SK-N-SH (cell line): Measurements from ENCODE around the gene PCBD2. TPM values are rescaled to one million over a fixed set of nuclear protein-coding genes. Genes with fewer than 3 reads are reported as not detected.
A peak's percentile ranks its signal among the peaks of the same experiment; 100 is the strongest.

ENCODE experiments used
- CHD2 ChIP-seq: fragments of 150-350 bp; IDR thresholded peaks from 2 replicates; pipeline ENCODE4 v1.6.1; 2018; ENCODE audit warnings: low read length; ENCODE audit not compliant: partially characterized antibody
- FOXJ3 ChIP-seq: sonication (generic); formaldehyde crosslinking; IDR thresholded peaks from 2 replicates; pipeline ENCODE4 v1.5.1; 2020; ENCODE audit warnings: mild to moderate bottlenecking, missing genetic modification reagents
- FOXM1 ChIP-seq: IDR thresholded peaks from 2 replicates; pipeline ENCODE4 v1.4.0; 2012; ENCODE audit warnings: low read depth, mild to moderate bottlenecking
- GABPA ChIP-seq: IDR thresholded peaks from 2 replicates; pipeline ENCODE4 v1.4.0; 2012; ENCODE audit warnings: low read depth, mild to moderate bottlenecking
- GATA2 ChIP-seq: sonication (generic); formaldehyde crosslinking; IDR thresholded peaks from 2 replicates; pipeline ENCODE4 v1.5.0; 2020; ENCODE audit warnings: mild to moderate bottlenecking, missing genetic modification reagents
- JUND ChIP-seq: IDR thresholded peaks from 2 replicates; pipeline ENCODE4 v1.4.0; 2012
- MAX ChIP-seq: IDR thresholded peaks from 2 replicates; pipeline ENCODE4 v1.4.0; 2012; ENCODE audit warnings: low read depth
- MEF2A ChIP-seq: IDR thresholded peaks from 2 replicates; pipeline ENCODE4 v1.4.0; 2012; ENCODE audit warnings: low read depth, borderline replicate concordance
- MXI1 ChIP-seq: IDR thresholded peaks from 2 replicates; pipeline ENCODE4 v1.6.1; 2012; ENCODE audit warnings: mild to moderate bottlenecking, low read depth, low read length, improper control_type of control experiment
- NFIC ChIP-seq: IDR thresholded peaks from 2 replicates; pipeline ENCODE4 v1.4.0; 2012; ENCODE audit warnings: borderline replicate concordance
- NRF1 ChIP-seq: IDR thresholded peaks from 2 replicates; pipeline ENCODE4 v1.6.1; 2012; ENCODE audit warnings: low read depth, mild to moderate bottlenecking, low read length
- POLR2AphosphoS5 ChIP-seq: IDR thresholded peaks from 2 replicates; pipeline ENCODE4 v1.6.1; 2012; ENCODE audit warnings: low read depth, low read length
- RCOR1 ChIP-seq: fragments of 150-350 bp; IDR thresholded peaks from 2 replicates; pipeline ENCODE4 v1.6.1; 2017; ENCODE audit warnings: antibody characterized with exemption, low read length
- REST ChIP-seq: IDR thresholded peaks from 2 replicates; pipeline ENCODE4 v1.6.1; 2012; ENCODE audit warnings: mild to moderate bottlenecking, low read depth, low read length, moderate library complexity
- RFX5 ChIP-seq: IDR thresholded peaks from 2 replicates; pipeline ENCODE4 v1.6.1; 2012; ENCODE audit warnings: mild to moderate bottlenecking, improper control_type of control experiment, low read length
- TAF1 ChIP-seq: IDR thresholded peaks from 2 replicates; pipeline ENCODE4 v1.6.1; 2012; ENCODE audit warnings: low read depth, mild to moderate bottlenecking, low read length, moderate library complexity, borderline replicate concordance
- TEAD4 ChIP-seq: IDR thresholded peaks from 2 replicates; pipeline ENCODE4 v1.4.0; 2012; ENCODE audit warnings: mild to moderate bottlenecking, borderline replicate concordance; ENCODE audit not compliant: insufficient read depth
- USF1 ChIP-seq: IDR thresholded peaks from 2 replicates; pipeline ENCODE4 v1.4.0; 2012; ENCODE audit warnings: low read depth, borderline replicate concordance
- USF2 ChIP-seq: fragments of 150-350 bp; IDR thresholded peaks from 2 replicates; pipeline ENCODE4 v1.6.1; 2017; ENCODE audit warnings: antibody characterized with exemption, low read length, low read depth, borderline replicate concordance
- polyA plus RNA-seq, 3 experiments: library from polyadenylated mRNA; depleted of rRNA; stranded (reverse); fragments of >200 nt; gene quantifications; 2 replicates each; pipeline ENCODE4 v1.2.3, GENCODE V29; 2012
- TF ChIP-seq, protein P1 (sequence below): IDR thresholded peaks from 2 replicates; pipeline ENCODE4; 2012
- TF ChIP-seq, protein P2 (sequence below): IDR thresholded peaks from 2 replicates; pipeline ENCODE4 v1.4.0; 2012; ENCODE audit warnings: low read depth, borderline replicate concordance

PCBD2 gene
- polyA plus RNA-seq, 1 of the 3 experiments (the other 2 are of a cell fraction): 5.1 TPM

DNA sequence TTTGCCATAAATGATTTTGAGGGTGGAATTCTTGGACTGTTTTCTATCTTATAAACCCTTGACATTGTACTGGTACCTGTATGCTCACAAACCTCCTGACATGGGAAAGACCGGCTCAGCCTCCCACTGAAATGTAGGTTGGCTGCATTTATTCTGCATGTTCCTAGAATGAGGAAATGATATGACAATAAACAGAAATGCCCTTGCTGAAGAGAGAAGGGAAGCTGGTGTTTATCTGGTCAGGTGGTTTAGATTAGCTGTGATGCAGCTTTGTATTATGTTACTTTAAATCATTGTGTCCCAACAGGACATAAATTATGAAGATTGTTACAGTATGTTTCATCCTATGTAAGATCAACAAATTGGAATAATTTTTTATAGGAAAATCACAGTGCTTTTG lies 39.7 kb downstream of the PCBD2 start (continued):
- no peak for TF ChIP-seq REST
- TF ChIP-seq, protein P1, sequence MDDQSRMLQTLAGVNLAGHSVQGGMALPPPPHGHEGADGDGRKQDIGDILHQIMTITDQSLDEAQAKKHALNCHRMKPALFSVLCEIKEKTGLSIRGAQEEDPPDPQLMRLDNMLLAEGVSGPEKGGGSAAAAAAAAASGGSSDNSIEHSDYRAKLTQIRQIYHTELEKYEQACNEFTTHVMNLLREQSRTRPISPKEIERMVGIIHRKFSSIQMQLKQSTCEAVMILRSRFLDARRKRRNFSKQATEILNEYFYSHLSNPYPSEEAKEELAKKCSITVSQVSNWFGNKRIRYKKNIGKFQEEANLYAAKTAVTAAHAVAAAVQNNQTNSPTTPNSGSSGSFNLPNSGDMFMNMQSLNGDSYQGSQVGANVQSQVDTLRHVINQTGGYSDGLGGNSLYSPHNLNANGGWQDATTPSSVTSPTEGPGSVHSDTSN: peak; percentile 77
- TF ChIP-seq MEF2A: no peak
- TF ChIP-seq USF1: no peak
- TF ChIP-seq GATA2 (CRISPR knock-in tag): peak; percentile 82
- no peak for TF ChIP-seq NFIC
- TF ChIP-seq TEAD4: no peak
- TF ChIP-seq, protein P2, sequence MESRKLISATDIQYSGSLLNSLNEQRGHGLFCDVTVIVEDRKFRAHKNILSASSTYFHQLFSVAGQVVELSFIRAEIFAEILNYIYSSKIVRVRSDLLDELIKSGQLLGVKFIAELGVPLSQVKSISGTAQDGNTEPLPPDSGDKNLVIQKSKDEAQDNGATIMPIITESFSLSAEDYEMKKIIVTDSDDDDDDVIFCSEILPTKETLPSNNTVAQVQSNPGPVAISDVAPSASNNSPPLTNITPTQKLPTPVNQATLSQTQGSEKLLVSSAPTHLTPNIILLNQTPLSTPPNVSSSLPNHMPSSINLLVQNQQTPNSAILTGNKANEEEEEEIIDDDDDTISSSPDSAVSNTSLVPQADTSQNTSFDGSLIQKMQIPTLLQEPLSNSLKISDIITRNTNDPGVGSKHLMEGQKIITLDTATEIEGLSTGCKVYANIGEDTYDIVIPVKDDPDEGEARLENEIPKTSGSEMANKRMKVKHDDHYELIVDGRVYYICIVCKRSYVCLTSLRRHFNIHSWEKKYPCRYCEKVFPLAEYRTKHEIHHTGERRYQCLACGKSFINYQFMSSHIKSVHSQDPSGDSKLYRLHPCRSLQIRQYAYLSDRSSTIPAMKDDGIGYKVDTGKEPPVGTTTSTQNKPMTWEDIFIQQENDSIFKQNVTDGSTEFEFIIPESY: no peak
- TF ChIP-seq JUND: peak; percentile 32; the same call in 1 of the 2 replicates
- no peak for TF ChIP-seq NRF1
- peak; percentile 72 for TF ChIP-seq CHD2
- no peak; the same call in 1 of the 2 replicates for TF ChIP-seq MXI1
- TF ChIP-seq USF2: no peak
- TF ChIP-seq FOXJ3 (CRISPR knock-in tag): peak; percentile 76; the same call in 1 of the 2 replicates
- no peak for TF ChIP-seq GABPA
- no peak for TF ChIP-seq TAF1
- TF ChIP-seq FOXM1: no peak
- peak; percentile 85 for TF ChIP-seq RCOR1
- peak; percentile 23; the same call in 1 of the 2 replicates for TF ChIP-seq RFX5
- peak; percentile 51 for TF ChIP-seq POLR2AphosphoS5
- no peak for TF ChIP-seq MAX
